Keratinocyte (primary cell): Measurements from ENCODE around the gene STEAP1B.

ENCODE experiments used
- CTCF ChIP-seq, 3 experiments: IDR thresholded peaks in 1 of 3; conservative IDR thresholded peaks in 1 of 3; optimal IDR thresholded peaks in 1 of 3; 2 replicates in 2 of 3; 3 replicates in 1 of 3; pipeline versions ENCODE3 to v1.5.1; 2011; ENCODE audit warnings: low read length in 3 of 3, mild to moderate bottlenecking in 3 of 3, moderate library complexity in 2 of 3, control low read depth in 1 of 3, inconsistent platforms in 1 of 3; ENCODE audit not compliant: insufficient read depth in 2 of 3; ENCODE audit errors: extremely low read depth in 1 of 3
- EZH2 ChIP-seq: IDR thresholded peaks from one replicate; pipeline ENCODE4 v1.6.1; 2012; ENCODE audit warnings: inconsistent platforms, mild to moderate bottlenecking, low read length, moderate library complexity

- TF ChIP-seq CTCF (optimal IDR thresholded peaks at IDR 0.05 in 1 of 3, IDR thresholded peaks at IDR 0.05 in 1 of 3, conservative IDR thresholded peaks at IDR 0.05 in 1 of 3; ENCODE audit: extremely low read depth in 1 of 3, insufficient read depth in 2 of 3, low read length in 3 of 3): no peak
- no peak for TF ChIP-seq EZH2
These were observed 114.7 kb downstream of the STEAP1B start for GRCh38 chr7:22385326-22385725.
